Transverse colon (tissue), 4 donors: ENCODE data around the gene PCNX2. TPM values are rescaled to one million over a fixed set of nuclear protein-coding genes. Genes with fewer than 3 reads are reported as not detected.

ENCODE experiments used
- DNase-seq: peaks from one replicate; pipeline ENCODE4 v3.0.0-alpha.2; 2019
- H3K27ac ChIP-seq, 4 donors: fragments of 200-600 bp; sonication (generic); 2 replicates each; pipeline ENCODE4 v1.5.1; 2016 to 2018; ENCODE audit warnings: inconsistent platforms in 4 of 4
- H3K27me3 ChIP-seq: fragments of 200-600 bp; sonication (generic); 2 replicates; pipeline ENCODE4 v1.5.1; 2017; ENCODE audit warnings: inconsistent platforms
- H3K36me3 ChIP-seq, 4 donors: fragments of 200-600 bp; sonication (generic); 2 replicates each; pipeline ENCODE4 v1.5.1; 2017 to 2019; ENCODE audit warnings: inconsistent platforms in 4 of 4
- H3K4me1 ChIP-seq, 4 donors: fragments of 200-600 bp; sonication (generic); 2 replicates each; pipeline ENCODE4 v1.5.1; 2017 to 2020; ENCODE audit warnings: inconsistent platforms in 4 of 4
- H3K4me3 ChIP-seq, 4 donors: fragments of 200-600 bp; sonication (generic); 1 replicate in 1 of 4; 2 replicates in 3 of 4; pipeline versions ENCODE4 v1.5.1 to v1.6.1; 2017 to 2019; ENCODE audit warnings: inconsistent platforms in 4 of 4
- H3K9me3 ChIP-seq, 2 donors: fragments of 200-600 bp; sonication (generic); 2 replicates each; pipeline ENCODE4 v1.5.1; 2017 to 2019; ENCODE audit warnings: inconsistent platforms in 2 of 2
- CTCF ChIP-seq, 5 experiments: fragments of 200-600 bp in 3 of 5; fragments of 450-650 bp in 2 of 5; sonication (generic) in 3 of 5; IDR thresholded peaks; 1 replicate in 2 of 5; 2 replicates in 3 of 5; pipeline ENCODE4 v1.5.1; 2016 to 2017; ENCODE audit warnings: antibody characterized with exemption in 5 of 5, inconsistent platforms in 3 of 5, mild to moderate bottlenecking in 2 of 5, moderate library complexity in 1 of 5
- EP300 ChIP-seq: sonication (generic); formaldehyde crosslinking; IDR thresholded peaks from one replicate; pipeline ENCODE4 v1.6.1; 2017; ENCODE audit warnings: antibody characterized with exemption, low read depth
- POLR2A ChIP-seq: fragments of 450-650 bp; IDR thresholded peaks from one replicate; pipeline ENCODE4 v1.6.1; 2016; ENCODE audit warnings: antibody characterized with exemption, mild to moderate bottlenecking, moderate library complexity
- POLR2AphosphoS5 ChIP-seq, 3 donors: sonication (generic); formaldehyde crosslinking; IDR thresholded peaks; one replicate each; pipeline ENCODE4 v1.6.1; 2016; ENCODE audit warnings: antibody characterized with exemption in 3 of 3
- WGBS, 2 donors: methylation state at CpG; one replicate each; pipeline ENCODE4 v1.1.5; 2018; ENCODE audit warnings: low coverage in 1 of 2; 5-methylcytosine and 5-hydroxymethylcytosine counted together
- in situ Hi-C, 4 donors: fragments of 200-750 bp; cut with MboI; loops; one replicate each; pipeline versions ENCODE4 v1.15.0 to v1.15.1; 2017; ENCODE audit warnings: low sequenced_read_pairs in 3 of 4, low pct_ligation_motif_present in 1 of 4, low pct_unique_long_range_greater_than_20kb in 1 of 4
- intact Hi-C: fragments of 100-400 bp; cut with DNase I; formaldehyde crosslinking; loops from one replicate; pipeline ENCODE4 v1.15.1; 2023; ENCODE audit warnings: low total_unique reads
- total RNA-seq, 4 donors: library from RNA; depleted of rRNA; stranded (reverse); fragments of >200 nt; gene quantifications; one replicate each; pipeline ENCODE4 v1.1.0, GENCODE V29; 2016

Gene PCNX2
- 100 to 1,000 TPM in 1 of 4 donors, 10 to 100 TPM in 2, 1 to 10 TPM in 1; 6.8 to 518 (median 11.8) TPM for total RNA-seq

GRCh38 chr1:233295237-233295974 lies at the start of gene PCNX2:
PCNX2 (minus strand) TSS chr1:233295725; CDS start chr1:233295478, 247 bp downstream.
- Histone ChIP-seq H3K9me3 (no peaks in the 10 kb centered on the region), H3K27me3 (peaks cover 6% of the 10 kb centered on the region), H3K4me3 (peak within 1 kb of the TSS; percentile 47 to 70 (median 57)), H3K27ac (peak within 1 kb of the TSS; percentile 12 to 69 (median 62)), H3K36me3 (no peaks in the 10 kb centered on the region), H3K4me1 (peaks cover 0 to 13% (median 5%) of the 10 kb centered on the region in 4 donors)
- TF ChIP-seq POLR2AphosphoS5 (IDR thresholded peaks at IDR 0.05) (no peak), POLR2A (no peak), EP300 (no peak), CTCF (IDR thresholded peaks at IDR 0.05) (no peak)
- intact Hi-C loops, result no loop called here
- DNase-seq, result peak; percentile 65
- 0% methylated on average over 6 to 35 of the region's 54 CpGs for WGBS, 2 donors
- in situ Hi-C loops, result no loop called here

GRCh38 chr1:233343262-233343661 lies 47.7 kb upstream of the PCNX2 start:
- TF ChIP-seq CTCF (IDR thresholded peaks at IDR 0.05) (no peak), EP300 (no peak), POLR2AphosphoS5 (IDR thresholded peaks at IDR 0.05) (no peak), POLR2A (no peak)
- no peaks in the 10 kb centered on the region for H3K27me3 ChIP-seq
- peak; percentile 52 for DNase-seq
- in situ Hi-C loops (no loop called here), intact Hi-C loops (no loop called here)
- WGBS, 2 donors, result 25 to 26% methylated on average over 1 of the region's 1 CpG
- H3K36me3 ChIP-seq, result no peaks in the 10 kb centered on the region
- no peaks in the 10 kb centered on the region for H3K4me1 ChIP-seq
- no peak overlapping the region for H3K27ac ChIP-seq
- H3K4me3 ChIP-seq, result no peak overlapping the region
- H3K9me3 ChIP-seq, result no peaks in the 10 kb centered on the region

GRCh38 chr1:233342086-233342485 lies 46.6 kb upstream of the PCNX2 start:
- in situ Hi-C loops (no loop called here), intact Hi-C loops (no loop called here)
- H3K27me3 ChIP-seq, result peaks cover 5% of the 10 kb centered on the region
- H3K4me1 ChIP-seq, result no peaks in the 10 kb centered on the region
- no peaks in the 10 kb centered on the region for H3K36me3 ChIP-seq
- H3K9me3 ChIP-seq, result no peaks in the 10 kb centered on the region
- TF ChIP-seq POLR2AphosphoS5 (IDR thresholded peaks at IDR 0.05) (no peak), EP300 (no peak), POLR2A (no peak), CTCF (IDR thresholded peaks at IDR 0.05) (no peak)
- H3K4me3 ChIP-seq, result no peak overlapping the region
- no peak for DNase-seq
- no peak overlapping the region for H3K27ac ChIP-seq

- in situ Hi-C loops, result no loop called here
Measured at GRCh38 chr1:233340966-233341516, 45.5 kb upstream of the PCNX2 start.

More at GRCh38 chr1:233340966-233341516, 45.5 kb upstream of the PCNX2 start:
- Histone ChIP-seq H3K9me3 (no peaks in the 10 kb centered on the region), H3K27me3 (peaks cover 7% of the 10 kb centered on the region), H3K27ac (no peak overlapping the region), H3K4me3 (no peak overlapping the region), H3K4me1 (no peaks in the 10 kb centered on the region), H3K36me3 (no peaks in the 10 kb centered on the region)
- intact Hi-C loops, result no loop called here
- TF ChIP-seq EP300 (no peak), CTCF (IDR thresholded peaks at IDR 0.05) (no peak), POLR2AphosphoS5 (IDR thresholded peaks at IDR 0.05) (no peak), POLR2A (no peak)
- DNase-seq, result no peak
- WGBS, 2 donors, result 63 to 70% methylated on average over 3 to 4 of the region's 4 CpGs
